AG09309 (cell line): Measurements from ENCODE around the gene PCDH9.

Experiments
- DNase-seq: peaks from one replicate; pipeline ENCODE4 v3.0.0-alpha.2; 2010; ENCODE audit warnings: low read depth
- H3K4me3 ChIP-seq: 2 replicates; pipeline ENCODE4 v1.5.1; 2011; ENCODE audit warnings: mild to moderate bottlenecking, low read depth, low read length, moderate library complexity; ENCODE audit not compliant: control insufficient read depth
- CTCF ChIP-seq: IDR thresholded peaks from 2 replicates; pipeline ENCODE4 v1.5.1; 2011; ENCODE audit warnings: mild to moderate bottlenecking, low read depth, low read length, inconsistent platforms; ENCODE audit not compliant: insufficient read depth, control insufficient read depth; ENCODE audit errors: missing control alignments

PCDH9 gene

GRCh38 chr13:67259208-67259607 is 29.1 kb upstream of the PCDH9 start:
- no peak for TF ChIP-seq CTCF
- no peak overlapping the region for H3K4me3 ChIP-seq
- no peak for DNase-seq

GRCh38 chr13:67258482-67258881 is 28.3 kb upstream of the PCDH9 start:
- no peak for TF ChIP-seq CTCF
- DNase-seq, result no peak
- H3K4me3 ChIP-seq, result no peak overlapping the region

- H3K4me3 ChIP-seq, result no peak overlapping the region
- TF ChIP-seq CTCF, result no peak
- no peak for DNase-seq
These were observed 8.7 kb upstream of the PCDH9 start for GRCh38 chr13:67238861-67239260.

GRCh38 chr13:67238277-67238859 is 8.2 kb upstream of the PCDH9 start:
- no peak for DNase-seq

GRCh38 chr13:67235265-67235664 is 5.1 kb upstream of the PCDH9 start:
- no peak overlapping the region for H3K4me3 ChIP-seq
- no peak for DNase-seq
- TF ChIP-seq CTCF, result no peak

More at GRCh38 chr13:67238277-67238859, 8.2 kb upstream of the PCDH9 start:
- H3K4me3 ChIP-seq, result no peak overlapping the region
- TF ChIP-seq CTCF, result peak; percentile 46

- TF ChIP-seq CTCF, result no peak
- H3K4me3 ChIP-seq, result no peak overlapping the region
- DNase-seq, result no peak
These were observed 2.2 kb upstream of the PCDH9 start for GRCh38 chr13:67232384-67232783.
